GM18858 (cell line): Measurements from ENCODE around the gene ENPP4.
"Not testable (repeated sequence)": the region's sequence is repeated elsewhere in the genome, so short reads cannot be mapped to it uniquely, and the experiment has no call there.

Source experiments
- ATAC-seq: cut with Tn5 transposase; IDR thresholded peaks from one replicate; pipeline ENCODE4 v1.9.1; 2021; ENCODE audit not compliant: unreplicated experiment

The ENPP4 gene

GRCh38 chr6:46129629-46130511, at the start of gene ENPP4:
TSS of gene ENPP4 (plus strand) at chr6:46129989. CDS start at chr6:46139584, 9,595 bp downstream.
- ATAC-seq, result peak; percentile 94

- no peak for ATAC-seq
Observed at GRCh38 chr6:46080111-46080510, 49.7 kb upstream of the ENPP4 start.

- not testable (repeated sequence) for ATAC-seq
Observed at GRCh38 chr6:46085688-46086087, 44.1 kb upstream of the ENPP4 start.

GRCh38 chr6:46090115-46091079, 39.4 kb upstream of the ENPP4 start:
- ATAC-seq, result no peak

GRCh38 chr6:46091080-46091478, 38.7 kb upstream of the ENPP4 start:
- no peak for ATAC-seq

GRCh38 chr6:46095251-46095650, 34.5 kb upstream of the ENPP4 start:
- no peak for ATAC-seq

GRCh38 chr6:46097366-46097765, 32.4 kb upstream of the ENPP4 start:
- no peak for ATAC-seq

- no peak for ATAC-seq
Observed at GRCh38 chr6:46098678-46099077, 31.1 kb upstream of the ENPP4 start.

GRCh38 chr6:46099952-46100351, 29.8 kb upstream of the ENPP4 start:
- no peak for ATAC-seq

- ATAC-seq, result no peak
Observed at GRCh38 chr6:46102123-46102522, 27.7 kb upstream of the ENPP4 start.

- no peak for ATAC-seq
Observed at GRCh38 chr6:46103441-46104115, 26.2 kb upstream of the ENPP4 start.

GRCh38 chr6:46104209-46104608, 25.6 kb upstream of the ENPP4 start:
- peak; percentile 55 for ATAC-seq

- ATAC-seq, result no peak
Observed at GRCh38 chr6:46105568-46105967, 24.2 kb upstream of the ENPP4 start.

- no peak for ATAC-seq
Observed at GRCh38 chr6:46113370-46113769, 16.4 kb upstream of the ENPP4 start.

- ATAC-seq, result no peak
Observed at GRCh38 chr6:46115634-46116033, 14.2 kb upstream of the ENPP4 start.

- ATAC-seq, result no peak
Observed at GRCh38 chr6:46116289-46116688, 13.5 kb upstream of the ENPP4 start.

GRCh38 chr6:46118157-46118556, 11.6 kb upstream of the ENPP4 start:
- no peak for ATAC-seq

- no peak for ATAC-seq
Observed at GRCh38 chr6:46118836-46119235, 11.0 kb upstream of the ENPP4 start.

- ATAC-seq, result not testable (repeated sequence)
Observed at GRCh38 chr6:46119679-46120078, 10.1 kb upstream of the ENPP4 start.

- ATAC-seq, result peak; percentile 35
Observed at GRCh38 chr6:46128476-46128875, 1.3 kb upstream of the ENPP4 start.

GRCh38 chr6:46129291-46129628, 529 bp upstream of the ENPP4 start:
- ATAC-seq, result no peak
